ENCODE measurements around the gene ZNF70. TPM values are rescaled to one million over a fixed set of nuclear protein-coding genes. Genes with fewer than 3 reads are reported as not detected.

The ZNF70 gene
- total RNA-seq, 1 experiment from 2014 or later, result 3.2 TPM

DNA sequence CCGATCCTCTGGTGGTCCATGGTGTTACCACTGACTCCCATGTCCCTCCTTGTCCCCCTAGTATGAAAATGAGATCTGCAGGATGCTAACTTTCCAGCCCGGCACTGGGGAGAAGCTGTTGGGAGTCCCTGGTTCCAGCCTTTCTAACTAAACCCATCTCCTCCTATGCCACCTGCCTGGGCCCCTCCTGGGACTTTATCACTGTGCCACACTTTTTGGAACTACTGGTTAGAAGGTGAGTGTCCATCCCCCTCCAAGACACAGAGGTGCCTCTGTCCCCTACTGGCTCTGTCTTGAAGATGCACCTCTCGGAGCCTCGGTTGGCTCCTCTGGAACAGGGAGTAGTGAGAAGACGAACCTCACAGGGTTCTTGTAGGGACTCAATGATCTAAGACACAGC lies 60.2 kb downstream of the ZNF70 start, which contains the start of gene RGL4:
TSS of gene RGL4 (plus strand) at position 301 of the 400 bp plus-strand sequence. CDS start 1,018 bp downstream, outside the sequence.
- RAD21 ChIA-PET (ENCODE audit: low non-redundant PET in 1 of 2, low total read pairs in 2 of 2, uncharacterized antibody in 2 of 2, unreplicated experiment in 2 of 2), result no interaction called here
- no peaks in the 10 kb centered on the region for H3K9me3 ChIP-seq (ENCODE audit: control insufficient read depth in 1 of 2, insufficient read depth in 1 of 2, low read depth in 1 of 2, low read length in 2 of 2)
- DNase-seq (ENCODE audit: low read depth, low spot score), result no peak
- H3K36me3 ChIP-seq (ENCODE audit: control insufficient read depth in 1 of 2, insufficient read depth in 2 of 2, low read length in 2 of 2), result peaks cover 5 to 11% of the 10 kb centered on the region in 2 experiments; a peak in 3 of 4 replicates
- H3K4me1 ChIP-seq (ENCODE audit: control insufficient read depth in 1 of 2, insufficient read depth in 2 of 2, low read length in 2 of 2), result peaks cover 0 to under 1% of the 10 kb centered on the region in 2 experiments; a peak in 1 of 4 replicates
- H3K27ac ChIP-seq (ENCODE audit: low read depth, low read length), result no peak within 1 kb of the TSS
- H2AFZ ChIP-seq (ENCODE audit: low read depth, low read length, poor library complexity, severe bottlenecking), result no peak within 1 kb of the TSS
- CTCF ChIA-PET, result no interaction called here
- H3K27me3 ChIP-seq (ENCODE audit: insufficient read depth, low read length), result no peaks in the 10 kb centered on the region
- POLR2A ChIA-PET, result no interaction called here
- H3K9ac ChIP-seq (ENCODE audit: low read length), result no peak within 1 kb of the TSS
- intact Hi-C loops (cut with micrococcal nuclease), result no loop called here
- no peaks in the 10 kb centered on the region for H3K79me2 ChIP-seq (ENCODE audit: insufficient read depth, low read length)
- ATAC-seq, result no peak
- H4K20me1 ChIP-seq (ENCODE audit: insufficient read depth), result no peaks in the 10 kb centered on the region
- BruUV-seq (replicated peaks), result TSS peak; percentile 13
- no peaks in the 10 kb centered on the region for H3K9me2 ChIP-seq (ENCODE audit: insufficient read depth)
- TF ChIP-seq, protein P1, sequence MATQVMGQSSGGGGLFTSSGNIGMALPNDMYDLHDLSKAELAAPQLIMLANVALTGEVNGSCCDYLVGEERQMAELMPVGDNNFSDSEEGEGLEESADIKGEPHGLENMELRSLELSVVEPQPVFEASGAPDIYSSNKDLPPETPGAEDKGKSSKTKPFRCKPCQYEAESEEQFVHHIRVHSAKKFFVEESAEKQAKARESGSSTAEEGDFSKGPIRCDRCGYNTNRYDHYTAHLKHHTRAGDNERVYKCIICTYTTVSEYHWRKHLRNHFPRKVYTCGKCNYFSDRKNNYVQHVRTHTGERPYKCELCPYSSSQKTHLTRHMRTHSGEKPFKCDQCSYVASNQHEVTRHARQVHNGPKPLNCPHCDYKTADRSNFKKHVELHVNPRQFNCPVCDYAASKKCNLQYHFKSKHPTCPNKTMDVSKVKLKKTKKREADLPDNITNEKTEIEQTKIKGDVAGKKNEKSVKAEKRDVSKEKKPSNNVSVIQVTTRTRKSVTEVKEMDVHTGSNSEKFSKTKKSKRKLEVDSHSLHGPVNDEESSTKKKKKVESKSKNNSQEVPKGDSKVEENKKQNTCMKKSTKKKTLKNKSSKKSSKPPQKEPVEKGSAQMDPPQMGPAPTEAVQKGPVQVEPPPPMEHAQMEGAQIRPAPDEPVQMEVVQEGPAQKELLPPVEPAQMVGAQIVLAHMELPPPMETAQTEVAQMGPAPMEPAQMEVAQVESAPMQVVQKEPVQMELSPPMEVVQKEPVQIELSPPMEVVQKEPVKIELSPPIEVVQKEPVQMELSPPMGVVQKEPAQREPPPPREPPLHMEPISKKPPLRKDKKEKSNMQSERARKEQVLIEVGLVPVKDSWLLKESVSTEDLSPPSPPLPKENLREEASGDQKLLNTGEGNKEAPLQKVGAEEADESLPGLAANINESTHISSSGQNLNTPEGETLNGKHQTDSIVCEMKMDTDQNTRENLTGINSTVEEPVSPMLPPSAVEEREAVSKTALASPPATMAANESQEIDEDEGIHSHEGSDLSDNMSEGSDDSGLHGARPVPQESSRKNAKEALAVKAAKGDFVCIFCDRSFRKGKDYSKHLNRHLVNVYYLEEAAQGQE (IDR thresholded peaks at IDR 0.05; ENCODE audit: low read depth), result no peak
- TF ChIP-seq SRF (IDR thresholded peaks at IDR 0.05; ENCODE audit: low read depth) (no peak), POLR2AphosphoS5 (IDR thresholded peaks at IDR 0.05; ENCODE audit: low read depth, low read length) (no peak), RAD21 (IDR thresholded peaks at IDR 0.05; ENCODE audit: low read depth) (no peak), TCF7L2 (IDR thresholded peaks at IDR 0.05; ENCODE audit: borderline replicate concordance, extremely low read depth, insufficient read depth, insufficient read length) (no peak), SIN3A (IDR thresholded peaks at IDR 0.05; ENCODE audit: low read depth) (no peak), JUND (IDR thresholded peaks at IDR 0.05) (no peak), POLR2A (IDR thresholded peaks at IDR 0.05; ENCODE audit: borderline replicate concordance, extremely low read depth, insufficient read depth, insufficient read length) (no peak), EZH2phosphoT487 (IDR thresholded peaks at IDR 0.05; ENCODE audit: borderline replicate concordance) (no peak)
- TF ChIP-seq, protein P2, sequence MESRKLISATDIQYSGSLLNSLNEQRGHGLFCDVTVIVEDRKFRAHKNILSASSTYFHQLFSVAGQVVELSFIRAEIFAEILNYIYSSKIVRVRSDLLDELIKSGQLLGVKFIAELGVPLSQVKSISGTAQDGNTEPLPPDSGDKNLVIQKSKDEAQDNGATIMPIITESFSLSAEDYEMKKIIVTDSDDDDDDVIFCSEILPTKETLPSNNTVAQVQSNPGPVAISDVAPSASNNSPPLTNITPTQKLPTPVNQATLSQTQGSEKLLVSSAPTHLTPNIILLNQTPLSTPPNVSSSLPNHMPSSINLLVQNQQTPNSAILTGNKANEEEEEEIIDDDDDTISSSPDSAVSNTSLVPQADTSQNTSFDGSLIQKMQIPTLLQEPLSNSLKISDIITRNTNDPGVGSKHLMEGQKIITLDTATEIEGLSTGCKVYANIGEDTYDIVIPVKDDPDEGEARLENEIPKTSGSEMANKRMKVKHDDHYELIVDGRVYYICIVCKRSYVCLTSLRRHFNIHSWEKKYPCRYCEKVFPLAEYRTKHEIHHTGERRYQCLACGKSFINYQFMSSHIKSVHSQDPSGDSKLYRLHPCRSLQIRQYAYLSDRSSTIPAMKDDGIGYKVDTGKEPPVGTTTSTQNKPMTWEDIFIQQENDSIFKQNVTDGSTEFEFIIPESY (IDR thresholded peaks at IDR 0.05; ENCODE audit: extremely low read depth, insufficient replicate concordance, low read length), result no peak
- no peak within 1 kb of the TSS for H3K4me3 ChIP-seq (replicated peaks in 1 of 2; ENCODE audit: low read depth in 1 of 2, low read length in 2 of 2)
- no peak within 1 kb of the TSS for H3K4me2 ChIP-seq (ENCODE audit: low read length)
